Gastrocnemius medialis (tissue), 4 donors: Measurements from ENCODE around the gene SLC25A18. TPM values are rescaled to one million over a fixed set of nuclear protein-coding genes. Genes with fewer than 3 reads are reported as not detected.

ENCODE experiments used
- ATAC-seq, 2 donors: fragments of 150-250 bp; one replicate each; pipeline ENCODE4 v1.9.1; 2016
- DNase-seq, 2 donors: peaks; one replicate each; pipeline ENCODE4 v3.0.0-alpha.2; 2019
- H3K27ac ChIP-seq, 4 donors: fragments of 200-600 bp; sonication (generic); 1 replicate in 1 of 4; 2 replicates in 3 of 4; pipeline ENCODE4 v1.5.1; 2016 to 2018; ENCODE audit warnings: mild to moderate bottlenecking in 2 of 4, moderate library complexity in 1 of 4
- H3K27me3 ChIP-seq, 3 donors: fragments of 200-600 bp; sonication (generic) in 2 of 3; 1 replicate in 1 of 3; 2 replicates in 2 of 3; pipeline versions ENCODE4 v1.5.1 to v1.6.0; 2016 to 2019; ENCODE audit warnings: mild to moderate bottlenecking in 1 of 3, moderate library complexity in 1 of 3
- H3K36me3 ChIP-seq, 2 donors: fragments of 200-600 bp; sonication (generic) in 1 of 2; one replicate each; pipeline ENCODE4 v1.5.1; 2017 to 2018
- H3K4me1 ChIP-seq, 2 donors: fragments of 200-600 bp; sonication (generic) in 1 of 2; one replicate each; pipeline ENCODE4 v1.5.1; 2016 to 2017; ENCODE audit warnings: mild to moderate bottlenecking in 2 of 2
- H3K4me3 ChIP-seq, 4 donors: fragments of 200-600 bp; sonication (generic) in 3 of 4; 1 replicate in 1 of 4; 2 replicates in 3 of 4; pipeline ENCODE4 v1.5.1; 2016 to 2019; ENCODE audit warnings: mild to moderate bottlenecking in 2 of 4
- H3K9me3 ChIP-seq, 3 donors: fragments of 200-600 bp; sonication (generic) in 2 of 3; 1 replicate in 1 of 3; 2 replicates in 2 of 3; pipeline ENCODE4 v1.5.1; 2016 to 2019
- POLR2A ChIP-seq, 2 donors: fragments of 450-650 bp; IDR thresholded peaks; one replicate each; pipeline ENCODE4 v1.6.1; 2017; ENCODE audit warnings: antibody characterized with exemption in 2 of 2, mild to moderate bottlenecking in 2 of 2, moderate library complexity in 2 of 2
- in situ Hi-C, 4 donors: fragments of 200-750 bp; cut with MboI; loops; one replicate each; pipeline versions ENCODE4 v1.15.0 to v1.8.0; 2017; ENCODE audit warnings: low sequenced_read_pairs in 4 of 4
- intact Hi-C: fragments of 100-400 bp; cut with DNase I; formaldehyde crosslinking; loops from one replicate; pipeline ENCODE4 v1.15.1; 2023; ENCODE audit warnings: low total_unique reads
- total RNA-seq, 4 donors: library from RNA; depleted of rRNA; stranded (reverse); fragments of >200 nt; gene quantifications; one replicate each; pipeline versions ENCODE4 v1.1.0 to v1.2.3, GENCODE V29; 2016
- TF ChIP-seq, protein P1 (sequence below), 5 experiments: fragments of 450-650 bp in 3 of 5; fragments of 200-600 bp in 2 of 5; sonication (generic) in 2 of 5; IDR thresholded peaks in 4 of 5; conservative IDR thresholded peaks in 1 of 5; 1 replicate in 4 of 5; 2 replicates in 1 of 5; pipeline ENCODE4 v1.5.1; 2016 to 2019; ENCODE audit warnings: antibody characterized with exemption in 5 of 5, mild to moderate bottlenecking in 3 of 5, moderate library complexity in 3 of 5

Gene SLC25A18
- total RNA-seq, 4 donors from 2014 or later = 9.3 to 22.2 (median 13.3) TPM

DNA sequence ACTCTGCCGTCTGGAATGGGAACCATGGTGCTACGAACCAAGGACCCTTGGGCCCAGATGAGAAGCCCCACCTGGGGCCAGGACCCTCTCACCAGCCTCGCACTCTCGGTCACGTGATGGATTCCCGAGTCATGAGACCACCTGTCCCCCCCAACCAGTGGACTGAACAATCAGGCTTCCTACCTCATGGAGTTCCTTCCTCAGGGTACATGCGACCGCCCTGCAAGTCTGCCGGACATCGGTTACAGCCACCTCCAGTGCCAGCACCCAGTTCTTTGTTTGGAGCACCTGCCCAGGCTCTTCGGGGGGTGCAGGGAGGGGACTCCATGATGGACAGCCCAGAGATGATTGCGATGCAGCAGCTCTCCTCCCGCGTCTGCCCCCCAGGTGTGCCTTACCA, 20.8 kb upstream of the SLC25A18 start:
- Histone ChIP-seq H3K4me3 (no peak overlapping the region), H3K9me3 (no peaks in the 10 kb centered on the region), H3K27ac (no peak overlapping the region), H3K27me3 (no peaks in the 10 kb centered on the region), H3K4me1 (no peaks in the 10 kb centered on the region), H3K36me3 (peaks cover 0 to 50% of the 10 kb centered on the region in 2 donors)
- in situ Hi-C loops (no loop called here), intact Hi-C loops (no loop called here)
- ATAC-seq (no peak), DNase-seq (no peak)
- TF ChIP-seq, protein P1, sequence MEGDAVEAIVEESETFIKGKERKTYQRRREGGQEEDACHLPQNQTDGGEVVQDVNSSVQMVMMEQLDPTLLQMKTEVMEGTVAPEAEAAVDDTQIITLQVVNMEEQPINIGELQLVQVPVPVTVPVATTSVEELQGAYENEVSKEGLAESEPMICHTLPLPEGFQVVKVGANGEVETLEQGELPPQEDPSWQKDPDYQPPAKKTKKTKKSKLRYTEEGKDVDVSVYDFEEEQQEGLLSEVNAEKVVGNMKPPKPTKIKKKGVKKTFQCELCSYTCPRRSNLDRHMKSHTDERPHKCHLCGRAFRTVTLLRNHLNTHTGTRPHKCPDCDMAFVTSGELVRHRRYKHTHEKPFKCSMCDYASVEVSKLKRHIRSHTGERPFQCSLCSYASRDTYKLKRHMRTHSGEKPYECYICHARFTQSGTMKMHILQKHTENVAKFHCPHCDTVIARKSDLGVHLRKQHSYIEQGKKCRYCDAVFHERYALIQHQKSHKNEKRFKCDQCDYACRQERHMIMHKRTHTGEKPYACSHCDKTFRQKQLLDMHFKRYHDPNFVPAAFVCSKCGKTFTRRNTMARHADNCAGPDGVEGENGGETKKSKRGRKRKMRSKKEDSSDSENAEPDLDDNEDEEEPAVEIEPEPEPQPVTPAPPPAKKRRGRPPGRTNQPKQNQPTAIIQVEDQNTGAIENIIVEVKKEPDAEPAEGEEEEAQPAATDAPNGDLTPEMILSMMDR (IDR thresholded peaks at IDR 0.05 in 4 of 5, conservative IDR thresholded peaks at IDR 0.05 in 1 of 5) = no peak
- no peak for TF ChIP-seq POLR2A (IDR thresholded peaks at IDR 0.05)

GRCh38 chr22:17548010-17548755, 15.1 kb upstream of the SLC25A18 start:
- Histone ChIP-seq H3K4me1 (no peaks in the 10 kb centered on the region), H3K9me3 (no peaks in the 10 kb centered on the region), H3K27ac (no peak overlapping the region), H3K27me3 (no peaks in the 10 kb centered on the region), H3K36me3 (peaks cover 0 to 36% of the 10 kb centered on the region in 2 donors), H3K4me3 (no peak overlapping the region)
- ATAC-seq = no peak
- TF ChIP-seq, protein P1 (IDR thresholded peaks at IDR 0.05 in 4 of 5, conservative IDR thresholded peaks at IDR 0.05 in 1 of 5) = no peak
- TF ChIP-seq POLR2A (IDR thresholded peaks at IDR 0.05) = no peak
- DNase-seq = no peak
- intact Hi-C loops (no loop called here), in situ Hi-C loops (no loop called here)

DNA sequence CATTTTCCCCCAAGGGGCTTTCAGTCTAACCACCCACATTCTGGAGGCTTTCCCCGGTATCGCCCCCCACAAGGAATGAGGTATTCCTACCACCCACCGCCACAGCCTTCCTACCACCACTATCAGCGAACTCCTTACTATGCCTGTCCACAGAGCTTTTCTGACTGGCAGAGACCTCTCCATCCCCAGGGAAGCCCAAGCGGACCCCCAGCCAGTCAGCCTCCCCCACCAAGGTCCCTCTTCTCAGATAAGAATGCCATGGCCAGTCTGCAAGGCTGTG, 14.6 kb upstream of the SLC25A18 start:
- H3K4me3 ChIP-seq = no peak overlapping the region
- no peaks in the 10 kb centered on the region for H3K27me3 ChIP-seq
- no peak for DNase-seq
- TF ChIP-seq, protein P1 (IDR thresholded peaks at IDR 0.05 in 4 of 5, conservative IDR thresholded peaks at IDR 0.05 in 1 of 5) = no peak
- no peak for TF ChIP-seq POLR2A (IDR thresholded peaks at IDR 0.05)
- H3K27ac ChIP-seq = no peak overlapping the region
- H3K9me3 ChIP-seq = no peaks in the 10 kb centered on the region
- no peaks in the 10 kb centered on the region for H3K4me1 ChIP-seq
- in situ Hi-C loops = no loop called here
- intact Hi-C loops = no loop called here
- peaks cover 0 to 38% of the 10 kb centered on the region in 2 donors for H3K36me3 ChIP-seq
- ATAC-seq = no peak

GRCh38 chr22:17549183-17549582, 14.1 kb upstream of the SLC25A18 start:
- Histone ChIP-seq H3K4me3 (no peak overlapping the region), H3K27ac (peak overlapping the region in 1 of 4 donors; percentile 33), H3K36me3 (peaks cover 0 to 40% of the 10 kb centered on the region in 2 donors), H3K9me3 (no peaks in the 10 kb centered on the region), H3K4me1 (no peaks in the 10 kb centered on the region), H3K27me3 (no peaks in the 10 kb centered on the region)
- no peak for DNase-seq
- intact Hi-C loops = no loop called here
- in situ Hi-C loops = no loop called here
- no peak for ATAC-seq
- no peak for TF ChIP-seq POLR2A (IDR thresholded peaks at IDR 0.05)
- TF ChIP-seq, protein P1 (IDR thresholded peaks at IDR 0.05 in 4 of 5, conservative IDR thresholded peaks at IDR 0.05 in 1 of 5) = no peak

GRCh38 chr22:17549655-17550054, 13.6 kb upstream of the SLC25A18 start:
- DNase-seq (no peak), ATAC-seq (no peak)
- peak overlapping the region in 1 of 4 donors; percentile 33 for H3K27ac ChIP-seq
- H3K36me3 ChIP-seq = peaks cover 0 to 40% of the 10 kb centered on the region in 2 donors
- in situ Hi-C loops (no loop called here), intact Hi-C loops (no loop called here)
- no peak for TF ChIP-seq POLR2A (IDR thresholded peaks at IDR 0.05)
- TF ChIP-seq, protein P1 (IDR thresholded peaks at IDR 0.05 in 4 of 5, conservative IDR thresholded peaks at IDR 0.05 in 1 of 5) = no peak
- no peaks in the 10 kb centered on the region for H3K27me3 ChIP-seq
- no peaks in the 10 kb centered on the region for H3K4me1 ChIP-seq
- no peak overlapping the region for H3K4me3 ChIP-seq
- H3K9me3 ChIP-seq = no peaks in the 10 kb centered on the region
